ENCODE data around the gene CLECL1. TPM values are rescaled to one million over a fixed set of nuclear protein-coding genes. Genes with fewer than 3 reads are reported as not detected.
"Not testable (repeated sequence)": the region's sequence is repeated elsewhere in the genome, so short reads cannot be mapped to it uniquely, and the experiment has no call there.

CLECL1 gene
- total RNA-seq, 2 experiments from 2014 or later = 6.5 to 7.4 TPM

DNA sequence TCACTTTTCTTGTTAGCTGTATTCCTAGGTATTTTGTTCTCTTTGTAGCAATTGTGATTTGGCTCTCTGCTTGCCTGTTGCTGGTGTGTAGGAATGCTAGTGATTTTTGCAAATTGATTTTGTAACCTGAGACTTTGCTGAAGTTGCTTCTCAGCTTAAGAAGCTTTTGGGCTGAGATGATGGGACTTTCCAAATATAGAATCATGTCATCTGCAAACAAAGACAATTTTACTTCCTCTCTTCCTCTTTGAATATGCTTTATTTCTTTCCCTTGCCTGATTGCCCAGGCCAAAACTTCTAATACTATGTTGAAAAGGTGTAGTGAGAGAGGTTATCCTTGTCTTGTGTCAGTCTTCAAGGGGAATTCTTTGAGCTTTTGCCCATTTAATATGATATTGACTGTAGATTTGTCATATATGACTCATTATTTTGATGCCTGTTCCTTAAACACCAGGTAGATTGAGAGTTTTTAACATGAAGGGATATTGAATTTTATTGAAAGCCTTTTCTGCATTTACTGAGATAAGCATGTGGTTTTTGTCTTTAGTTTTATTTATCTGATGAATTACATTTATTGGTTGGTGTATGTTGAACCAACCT is 26.7 kb downstream of the CLECL1 start:
- intact Hi-C loops (cut with micrococcal nuclease) = loop anchor here (2.0 to 10.0 kb wide), 2 partner anchors 35 to 371 kb away; no protein-coding TSS in a partner anchor
- no peak for DNase-seq
- H3K9me3 Mint-ChIP-seq = peaks cover 17% of the 10 kb centered on the region
- H3K27ac Mint-ChIP-seq = peak overlapping the region; percentile 44
- POLR2A ChIA-PET = interaction anchor here (0.8 to 1.0 kb wide), 2 partner anchors 31 to 58 kb away, joined by 4 to 6 read pairs; no protein-coding TSS in a partner anchor
- H3K4me1 Mint-ChIP-seq (ENCODE audit: low read depth) = peaks cover 55% of the 10 kb centered on the region
- peaks cover 9% of the 10 kb centered on the region for H3K36me3 Mint-ChIP-seq
- CTCF ChIA-PET = interaction anchor here (1.1 to 4.9 kb wide), 6 partner anchors 11 to 72 kb away, joined by 3 to 86 read pairs (median 16); no protein-coding TSS in a partner anchor
- H3K27me3 Mint-ChIP-seq = no peaks in the 10 kb centered on the region
- H3K4me3 Mint-ChIP-seq = no peak overlapping the region

DNA sequence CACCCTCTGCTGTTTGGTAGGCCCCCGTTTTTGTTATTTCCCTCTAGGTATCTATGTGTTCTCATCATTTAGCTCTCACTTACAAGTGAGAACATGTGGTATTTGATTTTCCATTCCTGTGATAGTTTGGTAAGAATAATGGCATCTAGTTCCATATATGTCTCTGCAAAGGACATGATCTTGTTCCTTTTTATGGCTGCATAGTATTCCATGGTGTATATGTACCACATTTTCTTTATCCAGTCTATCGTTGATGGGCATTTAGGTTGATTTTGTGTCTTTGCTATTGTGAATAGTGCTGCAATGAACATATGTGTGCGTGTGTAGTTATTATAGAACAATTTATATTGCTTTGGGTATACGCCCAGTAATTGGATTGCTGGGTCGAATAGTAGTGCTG is 28.3 kb downstream of the CLECL1 start:
- intact Hi-C loops (cut with micrococcal nuclease) = loop anchor here (10.0 kb wide), 1 partner anchor 370 kb away; no protein-coding TSS in a partner anchor
- not testable (repeated sequence) for H3K27me3 Mint-ChIP-seq, H3K27ac Mint-ChIP-seq, H3K4me3 Mint-ChIP-seq, H3K36me3 Mint-ChIP-seq, DNase-seq
- POLR2A ChIA-PET = interaction anchor here (1.1 kb wide), 1 partner anchor 49 kb away, joined by 3 read pairs; no protein-coding TSS in a partner anchor
- CTCF ChIA-PET = interaction anchor here (0.6 kb wide), 1 partner anchor 755 kb away, joined by 4 read pairs; the partner anchor contains the start of gene M6PR
- Mint-ChIP-seq H3K9me3 (peaks cover 17% of the 10 kb centered on the region), H3K4me1 (ENCODE audit: low read depth) (peaks cover 69% of the 10 kb centered on the region)

DNA sequence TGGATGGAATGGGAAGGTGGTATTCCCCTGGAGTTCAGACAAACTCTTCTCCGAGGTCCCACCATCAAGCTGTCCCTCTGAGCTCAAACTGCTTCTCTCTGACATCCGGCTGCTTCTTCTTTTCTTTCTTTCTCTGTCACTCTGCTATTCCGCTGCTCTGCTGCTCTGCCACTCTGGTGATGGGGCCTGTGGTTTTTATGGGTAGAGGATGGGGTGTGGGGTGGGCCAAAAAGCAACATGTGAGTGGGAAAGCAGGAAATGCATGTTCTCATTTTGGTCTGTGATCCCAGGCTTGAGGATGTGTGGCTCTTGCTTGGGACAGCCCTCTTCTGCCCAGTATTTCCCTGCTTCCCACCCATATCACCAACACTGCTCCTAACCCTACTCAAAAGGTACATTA is 30.6 kb downstream of the CLECL1 start:
- H3K9me3 Mint-ChIP-seq = peaks cover 29% of the 10 kb centered on the region
- H3K4me3 Mint-ChIP-seq = peak overlapping the region; percentile 66
- peaks cover 20% of the 10 kb centered on the region for H3K36me3 Mint-ChIP-seq
- intact Hi-C loops (cut with micrococcal nuclease) = loop anchor here (1.0 to 10.0 kb wide), 2 partner anchors 54 to 367 kb away; no protein-coding TSS in a partner anchor
- CTCF ChIA-PET = interaction anchor here (0.6 to 1.4 kb wide), 6 partner anchors 9 to 578 kb away, joined by 3 to 4 read pairs (median 3); no protein-coding TSS in a partner anchor
- POLR2A ChIA-PET = interaction anchor here (0.9 to 1.0 kb wide), 2 partner anchors 32 to 54 kb away, joined by 4 to 5 read pairs; partner anchors contain the start of gene CLEC2D
- peaks cover 74% of the 10 kb centered on the region for H3K4me1 Mint-ChIP-seq (ENCODE audit: low read depth)
- peak; percentile 78 for DNase-seq
- no peaks in the 10 kb centered on the region for H3K27me3 Mint-ChIP-seq
- H3K27ac Mint-ChIP-seq = peak overlapping the region; percentile 87

DNA sequence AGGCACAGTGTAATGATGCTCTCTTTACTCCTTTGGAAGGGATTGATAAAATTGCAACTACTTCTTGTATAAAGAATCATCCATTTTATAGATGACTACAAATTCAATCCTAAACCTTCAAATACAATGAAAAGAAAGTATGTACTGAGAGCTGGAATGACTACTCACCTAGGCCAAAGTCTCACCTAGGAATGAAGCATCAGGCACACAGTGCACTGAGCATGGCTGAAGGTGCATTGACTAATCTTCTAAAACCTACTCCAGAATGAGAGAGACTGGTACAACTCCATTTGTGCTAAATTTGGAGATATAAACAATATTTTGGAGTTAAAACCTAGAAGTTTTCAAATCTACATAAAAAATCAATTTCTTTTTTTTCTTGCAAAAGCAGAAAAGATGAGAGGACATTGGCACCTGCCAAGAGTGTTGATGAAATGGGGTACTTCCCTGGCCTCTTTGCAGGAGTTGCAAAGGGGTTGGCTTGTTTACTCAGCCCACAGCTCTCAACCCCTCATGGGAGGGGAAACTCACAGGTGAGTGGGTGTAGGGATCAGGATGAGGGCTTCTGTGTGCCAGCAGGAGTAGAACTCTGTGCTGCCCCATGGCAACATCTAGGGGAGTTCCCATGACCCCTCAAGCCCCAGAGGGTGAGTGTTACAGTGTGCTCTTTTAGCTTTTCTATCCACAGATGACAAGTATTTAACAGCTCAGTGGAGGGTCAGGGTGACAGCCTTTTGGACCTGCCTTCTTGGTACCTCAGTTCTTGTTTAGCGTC is 31.3 kb downstream of the CLECL1 start:
- POLR2A ChIA-PET = interaction anchor here (0.6 to 1.0 kb wide), 3 partner anchors 32 to 54 kb away, joined by 3 to 5 read pairs (median 4); partner anchors contain the start of gene CLEC2D
- Mint-ChIP-seq H3K4me3 (peak overlapping the region; percentile 66), H3K4me1 (ENCODE audit: low read depth) (peaks cover 71% of the 10 kb centered on the region), H3K36me3 (peaks cover 25% of the 10 kb centered on the region), H3K27me3 (no peaks in the 10 kb centered on the region), H3K27ac (peak overlapping the region; percentile 87), H3K9me3 (peaks cover 34% of the 10 kb centered on the region)
- CTCF ChIA-PET = interaction anchor here (0.6 to 1.6 kb wide), 9 partner anchors 9 to 578 kb away, joined by 3 to 5 read pairs (median 3); no protein-coding TSS in a partner anchor
- intact Hi-C loops (cut with micrococcal nuclease) = loop anchor here (1.0 to 10.0 kb wide), 5 partner anchors 17 to 367 kb away; partner anchors contain the start of gene CLECL1
- peak; percentile 55 for DNase-seq

DNA sequence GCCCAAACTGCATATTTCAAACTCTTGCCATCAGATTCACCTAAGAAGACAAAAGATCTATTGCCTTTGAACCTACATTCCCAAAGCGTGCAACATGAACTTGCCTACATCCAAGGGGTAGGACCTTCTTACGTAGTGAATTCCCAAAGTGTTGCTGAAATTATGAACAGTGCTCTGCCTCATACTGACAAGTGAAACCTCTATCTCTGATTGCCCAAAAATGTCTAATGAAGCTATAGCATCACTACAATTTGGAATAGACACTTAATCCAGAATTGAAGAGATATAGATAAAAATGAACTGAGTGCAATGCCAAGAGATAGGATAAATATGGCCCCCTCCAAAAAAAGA is 32.3 kb downstream of the CLECL1 start:
- H3K9me3 Mint-ChIP-seq = peaks cover 40% of the 10 kb centered on the region
- H3K27me3 Mint-ChIP-seq = no peaks in the 10 kb centered on the region
- peaks cover 30% of the 10 kb centered on the region for H3K36me3 Mint-ChIP-seq
- H3K4me1 Mint-ChIP-seq (ENCODE audit: low read depth) = peaks cover 69% of the 10 kb centered on the region
- POLR2A ChIA-PET = interaction anchor here (0.6 to 2.9 kb wide), 4 partner anchors 15 to 31 kb away, joined by 3 to 7 read pairs (median 4); partner anchors contain the start of gene CLEC2D
- CTCF ChIA-PET = interaction anchor here (1.6 to 2.1 kb wide), 4 partner anchors 8 to 42 kb away, joined by 4 to 24 read pairs (median 6); no protein-coding TSS in a partner anchor
- intact Hi-C loops (cut with micrococcal nuclease) = loop anchor here (2.0 to 10.0 kb wide), 4 partner anchors 16 to 366 kb away; partner anchors contain the start of gene CLECL1
- H3K4me3 Mint-ChIP-seq = no peak overlapping the region
- peak overlapping the region; percentile 87 for H3K27ac Mint-ChIP-seq
- no peak for DNase-seq

DNA sequence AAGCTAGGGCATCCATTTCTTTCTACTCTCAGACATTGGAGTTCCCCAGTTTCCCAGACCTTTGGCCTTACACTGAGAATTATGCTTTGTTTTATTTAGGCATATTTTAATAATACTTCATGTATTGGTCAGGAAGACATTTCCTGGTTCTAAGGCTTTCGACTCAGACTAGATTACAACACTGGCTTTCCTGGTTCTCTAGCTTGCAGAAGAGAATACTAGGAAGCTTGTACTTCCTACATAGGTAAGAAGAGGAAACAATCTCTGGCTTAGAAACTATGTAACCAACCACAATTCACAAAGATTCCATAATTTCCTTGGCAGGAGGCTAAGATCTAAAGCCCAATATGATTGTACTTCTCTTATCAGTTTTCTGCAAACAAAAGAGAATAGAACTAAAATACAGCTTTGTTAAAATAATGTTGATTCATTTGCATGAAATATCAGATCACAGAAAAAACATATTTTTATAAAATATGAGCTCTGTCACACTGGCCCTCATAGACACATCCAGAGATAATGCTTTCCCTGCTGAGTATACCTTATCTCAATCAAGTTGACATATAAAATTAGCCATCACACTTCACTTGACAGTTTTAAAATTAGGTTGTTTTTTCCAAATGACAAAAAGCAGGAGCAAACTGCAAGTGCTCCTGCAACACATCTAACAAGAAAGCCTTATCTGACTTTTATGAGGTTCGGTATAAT is 32.8 kb downstream of the CLECL1 start:
- POLR2A ChIA-PET = interaction anchor here (0.6 to 2.9 kb wide), 5 partner anchors 15 to 31 kb away, joined by 3 to 7 read pairs (median 4); partner anchors contain the start of gene CLEC2D
- H3K4me3 Mint-ChIP-seq = no peak overlapping the region

DNA sequence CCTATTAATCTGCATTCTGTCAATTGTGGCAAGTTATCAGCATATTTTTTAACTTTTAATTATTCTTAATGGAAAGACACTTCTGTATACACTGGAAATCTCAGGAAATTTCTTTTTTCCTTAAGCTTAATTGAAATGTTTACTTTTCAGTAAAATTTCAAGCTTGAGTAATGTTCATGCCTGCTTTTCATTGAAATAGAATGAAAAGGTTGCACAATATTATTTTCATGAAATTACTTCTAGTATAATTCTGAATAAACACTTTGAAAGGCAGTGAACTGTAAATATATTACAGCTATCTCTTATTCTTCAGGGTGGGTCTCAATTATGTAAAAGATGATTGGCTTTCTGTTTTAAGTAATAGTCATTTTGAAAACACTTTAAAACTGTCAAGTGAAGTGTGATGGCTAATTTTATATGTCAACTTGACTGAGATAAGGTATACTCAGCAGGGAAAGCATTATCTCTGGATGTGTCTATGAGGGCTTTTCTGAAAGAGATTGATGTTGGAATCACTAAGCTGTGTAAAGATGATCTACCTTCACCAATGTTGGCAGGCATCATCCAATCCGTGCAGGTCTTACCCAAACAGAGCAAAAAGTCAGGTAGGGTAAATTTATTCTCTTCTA is 33.5 kb downstream of the CLECL1 start:
- peaks cover 37% of the 10 kb centered on the region for H3K36me3 Mint-ChIP-seq
- peaks cover 67% of the 10 kb centered on the region for H3K4me1 Mint-ChIP-seq (ENCODE audit: low read depth)
- H3K9me3 Mint-ChIP-seq = peaks cover 38% of the 10 kb centered on the region
- H3K4me3 Mint-ChIP-seq = no peak overlapping the region
- intact Hi-C loops (cut with micrococcal nuclease) = loop anchor here (1.0 kb wide), 1 partner anchor 9 kb away; no protein-coding TSS in a partner anchor
- H3K27me3 Mint-ChIP-seq = no peaks in the 10 kb centered on the region
- peak overlapping the region; percentile 68 for H3K27ac Mint-ChIP-seq
- ChIA-PET POLR2A (interaction anchor here (0.7 to 2.9 kb wide), 4 partner anchors 14 to 30 kb away, joined by 3 to 7 read pairs (median 4); partner anchors contain the start of gene CLEC2D), CTCF (interaction anchor here (0.8 to 2.1 kb wide), 7 partner anchors 9 to 64 kb away, joined by 3 to 24 read pairs (median 4); no protein-coding TSS in a partner anchor)
- DNase-seq = no peak

More for the DNA sequence above, 32.8 kb downstream of the CLECL1 start:
- CTCF ChIA-PET = interaction anchor here (0.8 to 2.1 kb wide), 7 partner anchors 8 to 65 kb away, joined by 3 to 24 read pairs (median 4); no protein-coding TSS in a partner anchor
- peaks cover 40% of the 10 kb centered on the region for H3K9me3 Mint-ChIP-seq
- peak overlapping the region; percentile 39 for H3K27ac Mint-ChIP-seq
- H3K4me1 Mint-ChIP-seq (ENCODE audit: low read depth) = peaks cover 65% of the 10 kb centered on the region
- intact Hi-C loops (cut with micrococcal nuclease) = loop anchor here (1.0 to 10.0 kb wide), 5 partner anchors 8 to 365 kb away; partner anchors contain the start of gene CLECL1
- peaks cover 33% of the 10 kb centered on the region for H3K36me3 Mint-ChIP-seq
- DNase-seq = no peak
- no peaks in the 10 kb centered on the region for H3K27me3 Mint-ChIP-seq

DNA sequence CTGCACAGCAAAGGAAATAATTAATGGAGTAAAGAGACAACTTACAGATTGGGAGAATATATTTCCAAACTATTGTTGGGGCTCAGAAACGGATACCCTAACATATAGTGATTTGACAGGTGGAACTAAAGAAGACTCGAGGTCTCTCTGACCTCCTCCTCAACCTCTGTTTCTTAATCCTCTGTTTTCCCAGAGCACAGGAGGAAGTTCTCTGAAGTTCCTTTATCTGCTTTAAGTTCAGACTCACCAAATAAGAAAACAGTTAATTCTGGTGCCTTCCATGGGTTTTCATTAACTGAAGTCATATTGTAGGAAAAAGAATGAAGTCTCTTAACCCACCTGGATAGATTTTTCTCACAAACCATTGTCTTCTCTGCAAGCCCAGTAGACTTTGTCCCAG is 34.2 kb downstream of the CLECL1 start:
- Mint-ChIP-seq H3K36me3 (peaks cover 43% of the 10 kb centered on the region), H3K9me3 (peaks cover 39% of the 10 kb centered on the region), H3K27ac (peak overlapping the region; percentile 68), H3K4me3 (no peak overlapping the region), H3K4me1 (ENCODE audit: low read depth) (peaks cover 67% of the 10 kb centered on the region), H3K27me3 (no peaks in the 10 kb centered on the region)
- CTCF ChIA-PET = interaction anchor here (1.5 to 1.9 kb wide), 4 partner anchors 10 to 63 kb away, joined by 3 to 24 read pairs (median 6); no protein-coding TSS in a partner anchor
- POLR2A ChIA-PET = interaction anchor here (0.7 to 2.9 kb wide), 3 partner anchors 18 to 29 kb away, joined by 3 to 7 read pairs (median 4); partner anchors contain the start of gene CLEC2D
- no peak for DNase-seq
- intact Hi-C loops (cut with micrococcal nuclease) = loop anchor here (1.0 kb wide), 1 partner anchor 10 kb away; no protein-coding TSS in a partner anchor

DNA sequence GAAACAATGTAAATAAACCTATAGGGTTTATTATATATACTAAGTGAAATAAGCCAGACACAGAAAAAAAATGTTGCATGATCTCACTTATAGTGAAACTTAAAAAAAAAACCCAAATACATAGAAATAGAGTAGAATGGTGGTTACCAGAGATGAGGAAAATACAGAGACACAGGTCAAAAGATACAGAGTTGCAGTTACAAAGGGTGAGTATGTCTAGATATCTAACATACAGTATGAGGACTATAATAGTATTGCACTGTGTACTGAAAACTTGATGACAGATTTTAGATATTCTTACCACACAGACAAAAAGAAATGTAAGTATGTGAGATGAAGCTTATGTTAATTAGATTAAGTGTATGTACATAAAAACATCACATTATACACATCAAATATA is 35.3 kb downstream of the CLECL1 start:
- CTCF ChIA-PET = interaction anchor here (0.9 to 1.7 kb wide), 4 partner anchors 10 to 63 kb away, joined by 3 to 7 read pairs (median 4); no protein-coding TSS in a partner anchor
- peaks cover 43% of the 10 kb centered on the region for H3K9me3 Mint-ChIP-seq
- peaks cover 68% of the 10 kb centered on the region for H3K4me1 Mint-ChIP-seq (ENCODE audit: low read depth)
- no peak for DNase-seq
- intact Hi-C loops (cut with micrococcal nuclease) = no loop called here
- peak overlapping the region; percentile 64 for H3K27ac Mint-ChIP-seq
- H3K4me3 Mint-ChIP-seq = no peak overlapping the region
- peaks cover 51% of the 10 kb centered on the region for H3K36me3 Mint-ChIP-seq
- POLR2A ChIA-PET = interaction anchor here (0.7 to 1.0 kb wide), 2 partner anchors 42 to 47 kb away, joined by 3 read pairs; no protein-coding TSS in a partner anchor
- no peaks in the 10 kb centered on the region for H3K27me3 Mint-ChIP-seq

DNA sequence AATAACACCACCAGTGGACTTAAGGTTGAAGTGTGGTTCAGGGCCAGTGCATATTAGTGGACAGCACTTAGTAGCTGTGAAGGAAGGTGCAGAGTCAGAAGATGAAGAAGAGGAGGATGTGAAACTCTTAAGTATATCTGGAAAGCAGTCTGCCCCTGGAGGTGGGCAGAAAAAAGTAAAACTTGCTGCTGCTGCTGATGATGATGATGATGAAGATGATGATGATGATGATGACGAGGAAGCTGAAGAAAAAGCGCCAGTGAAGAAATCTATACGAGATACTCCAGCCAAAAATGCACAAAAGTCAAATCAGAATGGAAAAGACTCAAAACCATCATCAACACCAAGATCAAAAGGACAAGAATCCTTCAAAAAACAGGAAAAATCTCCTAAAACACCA is 37.2 kb downstream of the CLECL1 start:
- H3K27ac Mint-ChIP-seq = peak overlapping the region; percentile 61
- intact Hi-C loops (cut with micrococcal nuclease); POLR2A ChIA-PET; DNase-seq; H3K27me3 Mint-ChIP-seq; CTCF ChIA-PET; H3K4me3 Mint-ChIP-seq: not testable (repeated sequence)
- H3K9me3 Mint-ChIP-seq = peaks cover 43% of the 10 kb centered on the region
- H3K4me1 Mint-ChIP-seq (ENCODE audit: low read depth) = peaks cover 57% of the 10 kb centered on the region
- peaks cover 69% of the 10 kb centered on the region for H3K36me3 Mint-ChIP-seq

Measured in activated CD4-positive, alpha-beta memory T cell treated with anti-CD3 and anti-CD28 coated beads for 36 hours (primary cell).